WTC11 (cell line): Measurements from ENCODE around the gene PPP4R3B. TPM values are rescaled to one million over a fixed set of nuclear protein-coding genes. Genes with fewer than 3 reads are reported as not detected.

Source experiments
- ATAC-seq: fragments of 200-7000 bp; cut with Tn5 transposase; 2 replicates; pipeline ENCODE4 v1.10.0; 2021; ENCODE audit warnings: mild to moderate bottlenecking, moderate library complexity
- CTCF ChIA-PET: fragments of 300-600 bp; sonication (Branson Sonifier 250); formaldehyde crosslinking; loops from one replicate; lab custom pipeline; 2021; ENCODE audit warnings: antibody characterized with exemption; lab: Charles Lee
- POLR2A ChIA-PET: fragments of 350-600 bp; sonication (Branson Sonifier 250); formaldehyde crosslinking; loops from one replicate; lab custom pipeline; 2021; ENCODE audit warnings: antibody characterized with exemption; lab: Charles Lee
- DNase-seq: peaks from one replicate; pipeline ENCODE4 v3.0.0; 2021; ENCODE audit warnings: low spot score
- H3K27ac Mint-ChIP-seq: 2 replicates; pipeline ENCODE4 v1.8.0; 2021; ENCODE audit warnings: mixed read lengths
- H3K27me3 Mint-ChIP-seq: 2 replicates; pipeline ENCODE4 v1.8.0; 2021; ENCODE audit warnings: low read depth, mild to moderate bottlenecking, moderate library complexity, mixed read lengths
- H3K36me3 Mint-ChIP-seq: 2 replicates; pipeline ENCODE4 v1.8.0; 2021; ENCODE audit warnings: mixed read lengths
- H3K4me1 Mint-ChIP-seq: 2 replicates; pipeline ENCODE4 v1.8.0; 2022; ENCODE audit warnings: mixed read lengths
- H3K4me3 Mint-ChIP-seq: 2 replicates; pipeline ENCODE4 v1.8.0; 2021; ENCODE audit warnings: mild to moderate bottlenecking, moderate library complexity, mixed read lengths
- H3K9me3 Mint-ChIP-seq: 2 replicates; pipeline ENCODE4 v1.8.0; 2021; ENCODE audit warnings: mixed read lengths
- CBFB ChIP-seq: sonication (generic); formaldehyde crosslinking; IDR thresholded peaks from 2 replicates; pipeline ENCODE4 v1.8.1; 2022; ENCODE audit warnings: mild to moderate bottlenecking, low read depth, missing genetic modification reagents
- ESRRA ChIP-seq: sonication (generic); formaldehyde crosslinking; IDR thresholded peaks from 2 replicates; pipeline ENCODE4 v1.8.1; 2022; ENCODE audit warnings: mild to moderate bottlenecking, missing genetic modification reagents, borderline replicate concordance
- GRHL2 ChIP-seq: fragments of 250-450 bp; sonication (Bioruptor Pico); IDR thresholded peaks from 2 replicates; pipeline ENCODE4 v1.8.0; 2022; ENCODE audit warnings: mild to moderate bottlenecking, moderate library complexity; ENCODE audit not compliant: insufficient replicate concordance, severe bottlenecking
- NR3C1 ChIP-seq: sonication (generic); formaldehyde crosslinking; conservative IDR thresholded peaks from 2 replicates; pipeline ENCODE4 v1.8.1; 2023; ENCODE audit warnings: low read depth, mild to moderate bottlenecking, missing genetic modification reagents
- OVOL2 ChIP-seq: fragments of 250-450 bp; sonication (Bioruptor Pico); IDR thresholded peaks from 2 replicates; pipeline ENCODE4 v1.9.0; 2021; ENCODE audit warnings: mild to moderate bottlenecking, borderline replicate concordance
- RORB ChIP-seq: fragments of 250-450 bp; sonication (Bioruptor Pico); IDR thresholded peaks from 2 replicates; pipeline ENCODE4 v1.9.0; 2021; ENCODE audit warnings: mild to moderate bottlenecking
- SMAD4 ChIP-seq: sonication (generic); formaldehyde crosslinking; IDR thresholded peaks from 2 replicates; pipeline ENCODE4 v1.8.0; 2022; ENCODE audit warnings: mild to moderate bottlenecking, missing genetic modification reagents
- ZNF317 ChIP-seq: sonication (generic); formaldehyde crosslinking; IDR thresholded peaks from 2 replicates; pipeline ENCODE4 v1.8.1; 2023; ENCODE audit warnings: low read depth, mild to moderate bottlenecking, moderate library complexity, missing genetic modification reagents, borderline replicate concordance
- ZNF396 ChIP-seq: fragments of 250-450 bp; sonication (Bioruptor Pico); IDR thresholded peaks from 2 replicates; pipeline ENCODE4 v1.8.0; 2021; ENCODE audit warnings: mild to moderate bottlenecking, moderate library complexity, borderline replicate concordance
- total RNA-seq: library from RNA; stranded (reverse); gene quantifications from 3 replicates; pipeline ENCODE4 v1.2.3, GENCODE V29; 2021
- TF ChIP-seq, protein P1 (sequence below): fragments of 250-450 bp; sonication (Bioruptor Pico); IDR thresholded peaks from 2 replicates; pipeline ENCODE4 v1.9.0; 2021; ENCODE audit warnings: mild to moderate bottlenecking
- TF ChIP-seq, protein P2 (sequence below): sonication (generic); formaldehyde crosslinking; IDR thresholded peaks from 2 replicates; pipeline ENCODE4 v1.8.0; 2022; ENCODE audit warnings: mild to moderate bottlenecking, missing genetic modification reagents
- TF ChIP-seq, protein P3 (sequence below): sonication (generic); formaldehyde crosslinking; IDR thresholded peaks from 2 replicates; pipeline ENCODE4 v1.8.0; 2022; ENCODE audit warnings: mild to moderate bottlenecking, missing genetic modification reagents
- TF ChIP-seq, protein P4 (sequence below): fragments of 250-450 bp; sonication (Bioruptor Pico); IDR thresholded peaks from 2 replicates; pipeline ENCODE4 v1.9.0; 2021; ENCODE audit warnings: mild to moderate bottlenecking
- TF ChIP-seq, protein P5 (sequence below): fragments of 250-450 bp; sonication (Bioruptor Pico); conservative IDR thresholded peaks from 2 replicates; pipeline ENCODE4 v1.9.0; 2021; ENCODE audit warnings: mild to moderate bottlenecking
- TF ChIP-seq, protein P6 (sequence below): sonication (generic); formaldehyde crosslinking; IDR thresholded peaks from 2 replicates; pipeline ENCODE4 v1.8.1; 2022; ENCODE audit warnings: mild to moderate bottlenecking, moderate library complexity, missing genetic modification reagents

The PPP4R3B gene
- total RNA-seq, 1 experiment from 2014 or later: 39.0 TPM

DNA sequence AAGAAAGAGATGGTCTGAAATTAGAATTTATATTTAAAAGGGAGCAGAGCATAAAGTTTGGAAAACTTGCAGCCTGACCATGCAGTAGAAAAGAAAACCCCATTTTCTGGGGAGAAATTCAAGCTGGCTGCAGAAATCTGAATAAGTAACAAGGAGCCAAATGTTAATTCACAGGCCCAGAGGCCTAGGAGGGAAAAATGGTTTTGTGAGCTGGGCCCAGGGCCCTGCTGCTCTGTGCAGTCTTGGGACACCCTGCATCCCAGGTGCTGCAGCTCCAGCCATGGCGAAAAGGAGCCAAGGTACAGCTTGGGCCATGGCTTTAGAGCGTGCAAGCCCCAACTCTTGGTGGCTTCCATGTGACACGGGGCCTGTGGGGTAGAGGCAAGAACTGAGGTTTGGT is 56.6 kb downstream of the PPP4R3B start (continued):
- TF ChIP-seq NR3C1 (CRISPR knock-in tag) (no peak), ZNF317 (no peak), ESRRA (CRISPR knock-in tag) (no peak)
- TF ChIP-seq, protein P1, sequence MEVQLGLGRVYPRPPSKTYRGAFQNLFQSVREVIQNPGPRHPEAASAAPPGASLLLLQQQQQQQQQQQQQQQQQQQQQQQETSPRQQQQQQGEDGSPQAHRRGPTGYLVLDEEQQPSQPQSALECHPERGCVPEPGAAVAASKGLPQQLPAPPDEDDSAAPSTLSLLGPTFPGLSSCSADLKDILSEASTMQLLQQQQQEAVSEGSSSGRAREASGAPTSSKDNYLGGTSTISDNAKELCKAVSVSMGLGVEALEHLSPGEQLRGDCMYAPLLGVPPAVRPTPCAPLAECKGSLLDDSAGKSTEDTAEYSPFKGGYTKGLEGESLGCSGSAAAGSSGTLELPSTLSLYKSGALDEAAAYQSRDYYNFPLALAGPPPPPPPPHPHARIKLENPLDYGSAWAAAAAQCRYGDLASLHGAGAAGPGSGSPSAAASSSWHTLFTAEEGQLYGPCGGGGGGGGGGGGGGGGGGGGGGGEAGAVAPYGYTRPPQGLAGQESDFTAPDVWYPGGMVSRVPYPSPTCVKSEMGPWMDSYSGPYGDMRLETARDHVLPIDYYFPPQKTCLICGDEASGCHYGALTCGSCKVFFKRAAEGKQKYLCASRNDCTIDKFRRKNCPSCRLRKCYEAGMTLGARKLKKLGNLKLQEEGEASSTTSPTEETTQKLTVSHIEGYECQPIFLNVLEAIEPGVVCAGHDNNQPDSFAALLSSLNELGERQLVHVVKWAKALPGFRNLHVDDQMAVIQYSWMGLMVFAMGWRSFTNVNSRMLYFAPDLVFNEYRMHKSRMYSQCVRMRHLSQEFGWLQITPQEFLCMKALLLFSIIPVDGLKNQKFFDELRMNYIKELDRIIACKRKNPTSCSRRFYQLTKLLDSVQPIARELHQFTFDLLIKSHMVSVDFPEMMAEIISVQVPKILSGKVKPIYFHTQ (CRISPR knock-in tag): no peak
- TF ChIP-seq, protein P2, sequence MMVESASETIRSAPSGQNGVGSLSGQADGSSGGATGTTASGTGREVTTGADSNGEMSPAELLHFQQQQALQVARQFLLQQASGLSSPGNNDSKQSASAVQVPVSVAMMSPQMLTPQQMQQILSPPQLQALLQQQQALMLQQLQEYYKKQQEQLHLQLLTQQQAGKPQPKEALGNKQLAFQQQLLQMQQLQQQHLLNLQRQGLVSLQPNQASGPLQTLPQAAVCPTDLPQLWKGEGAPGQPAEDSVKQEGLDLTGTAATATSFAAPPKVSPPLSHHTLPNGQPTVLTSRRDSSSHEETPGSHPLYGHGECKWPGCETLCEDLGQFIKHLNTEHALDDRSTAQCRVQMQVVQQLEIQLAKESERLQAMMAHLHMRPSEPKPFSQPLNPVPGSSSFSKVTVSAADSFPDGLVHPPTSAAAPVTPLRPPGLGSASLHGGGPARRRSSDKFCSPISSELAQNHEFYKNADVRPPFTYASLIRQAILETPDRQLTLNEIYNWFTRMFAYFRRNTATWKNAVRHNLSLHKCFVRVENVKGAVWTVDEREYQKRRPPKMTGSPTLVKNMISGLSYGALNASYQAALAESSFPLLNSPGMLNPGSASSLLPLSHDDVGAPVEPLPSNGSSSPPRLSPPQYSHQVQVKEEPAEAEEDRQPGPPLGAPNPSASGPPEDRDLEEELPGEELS (CRISPR knock-in tag): no peak

DNA sequence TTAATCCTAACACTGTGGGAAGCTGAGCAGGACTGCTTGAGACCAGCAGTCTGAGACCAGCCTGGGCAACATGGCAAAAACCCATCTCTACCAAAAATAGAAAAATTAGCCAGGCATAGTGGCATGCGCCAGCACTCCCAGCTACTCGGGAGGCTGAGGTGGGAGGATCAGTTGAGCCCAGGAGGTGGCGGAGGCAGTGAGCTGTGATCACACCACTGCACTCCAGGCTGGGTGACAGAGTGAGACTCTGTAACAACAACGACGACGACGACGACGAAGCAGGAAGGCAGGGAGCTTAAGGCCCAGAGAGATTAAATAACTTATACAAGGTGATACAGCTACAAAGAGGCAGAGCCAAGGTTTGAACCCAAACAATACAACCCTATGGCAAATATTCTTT is 60.6 kb downstream of the PPP4R3B start:
- H3K36me3 Mint-ChIP-seq: peaks cover 61% of the 10 kb centered on the region
- H3K27me3 Mint-ChIP-seq: no peaks in the 10 kb centered on the region
- ATAC-seq: no peak
- no peak for TF ChIP-seq NR3C1 (CRISPR knock-in tag)
- TF ChIP-seq, protein P3, sequence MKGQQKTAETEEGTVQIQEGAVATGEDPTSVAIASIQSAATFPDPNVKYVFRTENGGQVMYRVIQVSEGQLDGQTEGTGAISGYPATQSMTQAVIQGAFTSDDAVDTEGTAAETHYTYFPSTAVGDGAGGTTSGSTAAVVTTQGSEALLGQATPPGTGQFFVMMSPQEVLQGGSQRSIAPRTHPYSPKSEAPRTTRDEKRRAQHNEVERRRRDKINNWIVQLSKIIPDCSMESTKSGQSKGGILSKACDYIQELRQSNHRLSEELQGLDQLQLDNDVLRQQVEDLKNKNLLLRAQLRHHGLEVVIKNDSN (CRISPR knock-in tag): no peak
- TF ChIP-seq CBFB (CRISPR knock-in tag): no peak
- TF ChIP-seq, protein P4, sequence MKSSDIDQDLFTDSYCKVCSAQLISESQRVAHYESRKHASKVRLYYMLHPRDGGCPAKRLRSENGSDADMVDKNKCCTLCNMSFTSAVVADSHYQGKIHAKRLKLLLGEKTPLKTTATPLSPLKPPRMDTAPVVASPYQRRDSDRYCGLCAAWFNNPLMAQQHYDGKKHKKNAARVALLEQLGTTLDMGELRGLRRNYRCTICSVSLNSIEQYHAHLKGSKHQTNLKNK (CRISPR knock-in tag): no peak
- TF ChIP-seq GRHL2: no peak
- no peak for TF ChIP-seq SMAD4
- no peak for TF ChIP-seq RORB (CRISPR knock-in tag)
- TF ChIP-seq, protein P5, sequence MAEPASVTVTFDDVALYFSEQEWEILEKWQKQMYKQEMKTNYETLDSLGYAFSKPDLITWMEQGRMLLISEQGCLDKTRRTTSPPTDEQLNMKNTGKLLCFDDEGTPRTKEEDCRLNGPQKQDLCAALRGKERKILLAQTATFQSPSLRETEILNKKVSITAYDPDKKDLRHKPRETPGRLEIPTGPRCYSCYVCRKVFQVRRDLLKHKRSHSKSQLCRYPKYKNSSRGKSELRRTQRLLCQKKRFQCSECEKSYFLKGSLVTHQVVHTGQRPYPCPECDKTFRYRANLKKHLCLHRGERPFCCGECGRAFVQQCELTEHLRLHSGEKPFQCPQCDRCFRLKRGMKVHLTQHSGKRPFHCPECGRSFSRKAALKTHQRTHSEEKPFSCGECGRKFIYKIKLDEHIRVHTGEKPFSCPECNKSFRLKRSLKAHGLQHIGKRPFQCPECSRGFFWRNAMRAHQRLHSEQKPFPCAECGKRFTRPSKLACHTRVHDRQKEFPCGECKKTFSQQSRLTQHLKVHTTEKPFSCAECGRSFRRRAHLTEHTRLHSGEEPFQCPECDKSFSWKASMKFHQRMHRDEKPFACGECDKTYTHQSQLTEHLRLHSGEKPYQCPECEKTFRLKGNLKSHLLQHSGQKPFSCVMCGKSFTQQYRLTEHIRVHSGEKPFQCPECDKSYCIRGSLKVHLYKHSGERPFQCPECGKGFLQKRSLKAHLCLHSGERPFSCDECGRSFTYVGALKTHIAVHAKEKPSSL (CRISPR knock-in tag): no peak
- no peak overlapping the region for H3K4me3 Mint-ChIP-seq
- H3K9me3 Mint-ChIP-seq: peaks cover 17% of the 10 kb centered on the region
- H3K4me1 Mint-ChIP-seq: no peaks in the 10 kb centered on the region
- ChIA-PET CTCF (no interaction called here), POLR2A (no interaction called here)
- DNase-seq: no peak
- H3K27ac Mint-ChIP-seq: no peak overlapping the region

DNA sequence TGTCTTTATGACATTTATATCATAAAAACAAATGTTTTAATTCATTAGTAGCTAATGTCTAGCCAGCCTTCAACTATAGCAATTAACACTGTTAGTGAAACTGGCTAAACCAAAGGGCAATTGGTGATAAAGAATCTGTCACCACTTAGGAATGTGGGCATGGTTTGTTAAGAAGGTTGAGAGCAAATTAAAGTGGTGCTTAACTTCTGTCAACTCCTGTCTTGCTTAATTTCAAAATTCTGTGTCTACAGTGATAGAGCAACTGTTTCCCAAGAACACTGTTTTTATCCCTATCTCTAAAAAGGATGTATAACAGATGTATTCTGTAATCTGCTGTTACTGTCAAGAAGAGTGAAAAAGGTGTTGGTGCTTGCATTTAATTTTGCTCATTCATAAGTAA is 61.4 kb downstream of the PPP4R3B start:
- Mint-ChIP-seq H3K9me3 (peaks cover 8% of the 10 kb centered on the region), H3K27ac (no peak overlapping the region), H3K4me3 (no peak overlapping the region), H3K36me3 (peaks cover 53% of the 10 kb centered on the region), H3K4me1 (no peaks in the 10 kb centered on the region), H3K27me3 (no peaks in the 10 kb centered on the region)
- ATAC-seq (no peak), DNase-seq (no peak)
- TF ChIP-seq, protein P6, sequence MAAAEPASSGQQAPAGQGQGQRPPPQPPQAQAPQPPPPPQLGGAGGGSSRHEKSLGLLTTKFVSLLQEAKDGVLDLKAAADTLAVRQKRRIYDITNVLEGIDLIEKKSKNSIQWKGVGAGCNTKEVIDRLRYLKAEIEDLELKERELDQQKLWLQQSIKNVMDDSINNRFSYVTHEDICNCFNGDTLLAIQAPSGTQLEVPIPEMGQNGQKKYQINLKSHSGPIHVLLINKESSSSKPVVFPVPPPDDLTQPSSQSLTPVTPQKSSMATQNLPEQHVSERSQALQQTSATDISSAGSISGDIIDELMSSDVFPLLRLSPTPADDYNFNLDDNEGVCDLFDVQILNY: no peak
- TF ChIP-seq ZNF396 (no peak), OVOL2 (CRISPR knock-in tag) (no peak)
- ChIA-PET CTCF (interaction anchor here (0.6 kb wide), 1 partner anchor 262 kb away, joined by 3 read pairs; no protein-coding TSS in a partner anchor), POLR2A (no interaction called here)
